Calu3 (cell line): ENCODE data around the gene SLN. TPM values are rescaled to one million over a fixed set of nuclear protein-coding genes. Genes with fewer than 3 reads are reported as not detected.

Source experiments
- BruUV-seq: library from RNA; stranded (reverse); fragments of 400-500 nt; replicated peaks from 2 replicates; lab custom pipeline; 2021; lab: Mats Ljungman, UMichigan
- CTCF ChIA-PET: fragments of 300-600 bp; sonication (Branson Sonifier 250); formaldehyde crosslinking; loops from one replicate; lab custom pipeline; 2022; ENCODE audit warnings: antibody characterized with exemption; lab: Charles Lee
- DNase-seq: peaks from one replicate; pipeline ENCODE4 v3.0.0; 2022
- H3K27ac Mint-ChIP-seq: one replicate; pipeline ENCODE4 v1.8.0; 2022; ENCODE audit warnings: mixed read lengths; ENCODE audit not compliant: unreplicated experiment
- H3K27me3 Mint-ChIP-seq: one replicate; pipeline ENCODE4 v1.8.0; 2022; ENCODE audit warnings: mixed read lengths; ENCODE audit not compliant: unreplicated experiment
- H3K36me3 Mint-ChIP-seq: one replicate; pipeline ENCODE4 v1.8.0; 2022; ENCODE audit warnings: mild to moderate bottlenecking, moderate library complexity, mixed read lengths; ENCODE audit not compliant: insufficient read depth, unreplicated experiment
- H3K4me1 Mint-ChIP-seq: one replicate; pipeline ENCODE4 v1.8.0; 2022; ENCODE audit warnings: mild to moderate bottlenecking, low read depth, mixed read lengths; ENCODE audit not compliant: unreplicated experiment
- H3K4me3 Mint-ChIP-seq: one replicate; pipeline ENCODE4 v1.8.0; 2022; ENCODE audit warnings: mild to moderate bottlenecking, low read depth, moderate library complexity, mixed read lengths; ENCODE audit not compliant: unreplicated experiment
- H3K9me3 Mint-ChIP-seq: one replicate; pipeline ENCODE4 v1.8.0; 2022; ENCODE audit warnings: low read depth, mixed read lengths; ENCODE audit not compliant: unreplicated experiment
- intact Hi-C: fragments of 100-400 bp; cut with micrococcal nuclease; formaldehyde crosslinking; loops from one replicate; pipeline ENCODE4 v1.10.0; 2022; ENCODE audit not compliant: unreplicated experiment
- total RNA-seq: library from RNA; stranded (reverse); gene quantifications from 2 replicates; pipeline ENCODE4 v1.2.3, GENCODE V29; 2022
- TF ChIP-seq, protein P1 (sequence below): fragments of 200-600 bp; IDR thresholded peaks from one replicate; pipeline ENCODE4 v1.8.0; 2022; ENCODE audit warnings: antibody characterized with exemption; ENCODE audit not compliant: unreplicated experiment

The SLN gene
- total RNA-seq, 1 experiment from 2014 or later: not detected

- no peaks in the 10 kb centered on the region for H3K36me3 Mint-ChIP-seq
- no peak for DNase-seq
- TF ChIP-seq, protein P1, sequence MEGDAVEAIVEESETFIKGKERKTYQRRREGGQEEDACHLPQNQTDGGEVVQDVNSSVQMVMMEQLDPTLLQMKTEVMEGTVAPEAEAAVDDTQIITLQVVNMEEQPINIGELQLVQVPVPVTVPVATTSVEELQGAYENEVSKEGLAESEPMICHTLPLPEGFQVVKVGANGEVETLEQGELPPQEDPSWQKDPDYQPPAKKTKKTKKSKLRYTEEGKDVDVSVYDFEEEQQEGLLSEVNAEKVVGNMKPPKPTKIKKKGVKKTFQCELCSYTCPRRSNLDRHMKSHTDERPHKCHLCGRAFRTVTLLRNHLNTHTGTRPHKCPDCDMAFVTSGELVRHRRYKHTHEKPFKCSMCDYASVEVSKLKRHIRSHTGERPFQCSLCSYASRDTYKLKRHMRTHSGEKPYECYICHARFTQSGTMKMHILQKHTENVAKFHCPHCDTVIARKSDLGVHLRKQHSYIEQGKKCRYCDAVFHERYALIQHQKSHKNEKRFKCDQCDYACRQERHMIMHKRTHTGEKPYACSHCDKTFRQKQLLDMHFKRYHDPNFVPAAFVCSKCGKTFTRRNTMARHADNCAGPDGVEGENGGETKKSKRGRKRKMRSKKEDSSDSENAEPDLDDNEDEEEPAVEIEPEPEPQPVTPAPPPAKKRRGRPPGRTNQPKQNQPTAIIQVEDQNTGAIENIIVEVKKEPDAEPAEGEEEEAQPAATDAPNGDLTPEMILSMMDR: no peak
- no peaks in the 10 kb centered on the region for H3K4me1 Mint-ChIP-seq
- BruUV-seq: no TSS peak
- H3K9me3 Mint-ChIP-seq: no peaks in the 10 kb centered on the region
- CTCF ChIA-PET: no interaction called here
- no peak overlapping the region for H3K27ac Mint-ChIP-seq
- H3K27me3 Mint-ChIP-seq: no peaks in the 10 kb centered on the region
- intact Hi-C loops: no loop called here
- no peak overlapping the region for H3K4me3 Mint-ChIP-seq
Observed at GRCh38 chr11:107675902-107676301, 36.0 kb downstream of the SLN start.

DNA sequence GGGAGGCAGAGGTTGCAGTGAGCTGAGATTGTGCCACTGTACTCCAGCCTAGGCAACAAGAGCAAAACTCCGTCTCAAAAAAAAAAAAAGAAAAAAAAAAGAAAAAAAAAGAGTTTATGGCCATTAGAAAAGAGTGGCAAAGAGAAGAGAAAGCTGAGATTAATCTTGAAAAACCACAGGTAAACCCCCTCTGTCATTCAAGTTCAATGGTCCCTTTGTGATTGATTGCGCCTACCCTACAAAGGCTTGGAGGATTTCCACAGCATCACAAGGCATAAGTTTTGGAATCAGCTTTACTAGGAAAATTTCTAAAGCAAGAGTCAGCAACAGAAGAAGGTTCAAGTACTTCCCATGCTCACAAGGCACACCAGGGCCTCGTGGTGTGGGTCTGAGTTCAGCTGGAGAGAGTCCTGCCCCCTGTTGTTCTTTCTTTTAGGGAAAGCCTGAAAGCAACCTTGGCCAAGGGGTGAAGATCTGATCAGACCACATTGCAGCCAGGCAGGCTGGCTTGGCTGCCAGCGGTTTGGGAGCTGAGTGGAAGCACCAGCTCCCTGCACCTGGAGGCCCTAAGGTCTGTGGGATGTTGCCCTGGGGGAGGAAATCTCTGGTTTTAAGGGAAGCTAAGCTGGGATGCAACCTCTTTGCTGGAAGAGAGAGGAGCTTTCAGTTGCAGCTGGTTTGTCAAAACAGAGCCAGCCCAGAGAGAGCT is 41.8 kb downstream of the SLN start:
- CTCF ChIA-PET: interaction anchor here (0.6 to 0.9 kb wide), 3 partner anchors 16 to 1545 kb away, joined by 3 to 4 read pairs (median 3); no protein-coding TSS in a partner anchor

DNA sequence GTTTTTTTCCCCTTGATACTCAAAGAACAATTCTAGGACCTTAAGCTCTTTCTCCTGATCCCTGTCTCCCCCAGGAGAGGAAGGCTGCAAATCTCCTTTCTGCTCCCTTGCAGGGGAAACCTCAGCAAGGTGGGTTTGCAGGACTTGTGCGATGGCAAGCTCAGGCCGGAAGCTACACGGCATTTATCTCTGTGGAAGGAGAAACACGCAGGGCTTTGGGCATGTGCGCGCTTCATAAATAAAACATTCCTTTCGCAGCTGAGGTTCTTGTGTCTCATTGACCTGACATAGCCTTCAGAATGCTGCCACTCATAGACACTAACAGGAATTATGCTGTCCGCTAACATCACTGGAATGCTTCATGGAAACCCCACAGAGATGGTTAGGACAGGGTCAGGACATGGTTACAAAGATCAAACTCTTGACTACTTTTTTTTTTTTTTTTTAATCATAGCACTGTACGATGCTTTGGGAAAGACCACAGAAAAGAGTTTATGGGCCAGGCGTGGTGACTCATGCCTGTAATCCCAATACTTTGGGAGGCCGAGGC is 42.6 kb downstream of the SLN start:
- Mint-ChIP-seq H3K27me3 (peaks cover 31% of the 10 kb centered on the region), H3K4me3 (no peak overlapping the region), H3K9me3 (no peaks in the 10 kb centered on the region), H3K36me3 (no peaks in the 10 kb centered on the region), H3K27ac (no peak overlapping the region), H3K4me1 (no peaks in the 10 kb centered on the region)
- CTCF ChIA-PET: interaction anchor here (0.6 to 0.9 kb wide), 3 partner anchors 11 to 1544 kb away, joined by 3 to 4 read pairs (median 3); no protein-coding TSS in a partner anchor
- no TSS peak for BruUV-seq
- TF ChIP-seq, protein P1: no peak
- DNase-seq: no peak
- intact Hi-C loops: no loop called here

More for the DNA sequence above, 41.8 kb downstream of the SLN start:
- Mint-ChIP-seq H3K4me3 (no peak overlapping the region), H3K27me3 (peaks cover 23% of the 10 kb centered on the region), H3K27ac (no peak overlapping the region), H3K9me3 (no peaks in the 10 kb centered on the region), H3K36me3 (no peaks in the 10 kb centered on the region), H3K4me1 (no peaks in the 10 kb centered on the region)
- BruUV-seq: no TSS peak
- no peak for DNase-seq
- TF ChIP-seq, protein P1: no peak
- intact Hi-C loops: no loop called here

GRCh38 chr11:107666911-107667613 is 44.8 kb downstream of the SLN start:
- H3K4me1 Mint-ChIP-seq: no peaks in the 10 kb centered on the region
- TF ChIP-seq, protein P1: no peak
- no peaks in the 10 kb centered on the region for H3K9me3 Mint-ChIP-seq
- no peak for DNase-seq
- no peak overlapping the region for H3K27ac Mint-ChIP-seq
- no peaks in the 10 kb centered on the region for H3K36me3 Mint-ChIP-seq
- CTCF ChIA-PET: no interaction called here
- no peak overlapping the region for H3K4me3 Mint-ChIP-seq
- BruUV-seq: no TSS peak
- H3K27me3 Mint-ChIP-seq: peaks cover 36% of the 10 kb centered on the region
- intact Hi-C loops: no loop called here
